MM.1S (cell line): ENCODE data around the gene PNPLA7.

Experiments
- DNase-seq: peaks from one replicate; pipeline ENCODE4 v3.0.0-alpha.2; 2015
- H2AFZ ChIP-seq: fragments of 300-600 bp; sonication (generic); 2 replicates; pipeline ENCODE4 v1.6.0; 2016; ENCODE audit warnings: antibody characterized with exemption, low read length
- H3F3A ChIP-seq: fragments of 300-600 bp; sonication (generic); 2 replicates; pipeline ENCODE4 v1.6.1; 2016; ENCODE audit warnings: mild to moderate bottlenecking, antibody characterized with exemption, low read length, moderate library complexity, mixed read lengths; ENCODE audit not compliant: insufficient read depth
- H3K27ac ChIP-seq: fragments of 300-600 bp; sonication (generic); 2 replicates; pipeline ENCODE4 v1.5.1; 2016; ENCODE audit warnings: mild to moderate bottlenecking, low read length
- H3K27me3 ChIP-seq: fragments of 300-600 bp; sonication (generic); replicated peaks from 2 replicates; pipeline ENCODE4 v1.6.0; 2016; ENCODE audit warnings: low read length; ENCODE audit not compliant: insufficient read depth
- H3K36me3 ChIP-seq: fragments of 300-600 bp; sonication (generic); replicated peaks from 2 replicates; pipeline ENCODE4 v1.6.1; 2016; ENCODE audit warnings: mild to moderate bottlenecking, low read length, mixed read lengths; ENCODE audit not compliant: insufficient read depth
- H3K4me1 ChIP-seq: fragments of 300-600 bp; sonication (generic); 2 replicates; pipeline ENCODE4 v1.6.1; 2016; ENCODE audit warnings: low read length, mixed read lengths
- H3K4me2 ChIP-seq: fragments of 300-600 bp; sonication (generic); 2 replicates; pipeline ENCODE4 v1.6.0; 2016; ENCODE audit warnings: low read depth, low read length
- H3K4me3 ChIP-seq: fragments of 300-600 bp; sonication (generic); 2 replicates; pipeline ENCODE4 v1.5.1; 2016; ENCODE audit warnings: low read length, mixed read lengths
- H3K79me2 ChIP-seq: fragments of 300-600 bp; sonication (generic); 2 replicates; pipeline ENCODE4 v1.6.1; 2016; ENCODE audit warnings: mixed run types, low read length, mixed read lengths
- H3K9ac ChIP-seq: fragments of 300-600 bp; sonication (generic); 2 replicates; pipeline ENCODE4 v1.6.1; 2016; ENCODE audit warnings: low read length, mixed read lengths
- H3K9me2 ChIP-seq: fragments of 300-600 bp; sonication (generic); replicated peaks from 2 replicates; pipeline ENCODE4 v1.6.1; 2016; ENCODE audit warnings: mild to moderate bottlenecking, low read length, mixed read lengths; ENCODE audit not compliant: insufficient read depth
- H3K9me3 ChIP-seq: fragments of 300-600 bp; sonication (generic); replicated peaks from 2 replicates; pipeline ENCODE4 v1.6.1; 2016; ENCODE audit warnings: mild to moderate bottlenecking, low read length, mixed read lengths; ENCODE audit not compliant: insufficient read depth
- H4K20me1 ChIP-seq: fragments of 300-600 bp; sonication (generic); 2 replicates; pipeline ENCODE4 v1.6.1; 2016; ENCODE audit warnings: mild to moderate bottlenecking, low read length, moderate library complexity, mixed read lengths; ENCODE audit not compliant: insufficient read depth
- EZH2 ChIP-seq: fragments of 300-600 bp; sonication (generic); optimal IDR thresholded peaks from 2 replicates; pipeline ENCODE3; 2017; ENCODE audit warnings: low read depth, mild to moderate bottlenecking, antibody characterized with exemption, low read length, mixed read lengths
- EZH2phosphoT487 ChIP-seq: fragments of 300-600 bp; sonication (generic); IDR thresholded peaks from 2 replicates; pipeline ENCODE4 v1.6.1; 2018; ENCODE audit warnings: antibody characterized with exemption, low read length
- TF ChIP-seq, protein P1 (sequence below): fragments of 300-600 bp; sonication (generic); IDR thresholded peaks from 2 replicates; pipeline ENCODE4 v1.5.1; 2016; ENCODE audit warnings: antibody characterized with exemption, low read length, mixed read lengths

Gene PNPLA7

DNA sequence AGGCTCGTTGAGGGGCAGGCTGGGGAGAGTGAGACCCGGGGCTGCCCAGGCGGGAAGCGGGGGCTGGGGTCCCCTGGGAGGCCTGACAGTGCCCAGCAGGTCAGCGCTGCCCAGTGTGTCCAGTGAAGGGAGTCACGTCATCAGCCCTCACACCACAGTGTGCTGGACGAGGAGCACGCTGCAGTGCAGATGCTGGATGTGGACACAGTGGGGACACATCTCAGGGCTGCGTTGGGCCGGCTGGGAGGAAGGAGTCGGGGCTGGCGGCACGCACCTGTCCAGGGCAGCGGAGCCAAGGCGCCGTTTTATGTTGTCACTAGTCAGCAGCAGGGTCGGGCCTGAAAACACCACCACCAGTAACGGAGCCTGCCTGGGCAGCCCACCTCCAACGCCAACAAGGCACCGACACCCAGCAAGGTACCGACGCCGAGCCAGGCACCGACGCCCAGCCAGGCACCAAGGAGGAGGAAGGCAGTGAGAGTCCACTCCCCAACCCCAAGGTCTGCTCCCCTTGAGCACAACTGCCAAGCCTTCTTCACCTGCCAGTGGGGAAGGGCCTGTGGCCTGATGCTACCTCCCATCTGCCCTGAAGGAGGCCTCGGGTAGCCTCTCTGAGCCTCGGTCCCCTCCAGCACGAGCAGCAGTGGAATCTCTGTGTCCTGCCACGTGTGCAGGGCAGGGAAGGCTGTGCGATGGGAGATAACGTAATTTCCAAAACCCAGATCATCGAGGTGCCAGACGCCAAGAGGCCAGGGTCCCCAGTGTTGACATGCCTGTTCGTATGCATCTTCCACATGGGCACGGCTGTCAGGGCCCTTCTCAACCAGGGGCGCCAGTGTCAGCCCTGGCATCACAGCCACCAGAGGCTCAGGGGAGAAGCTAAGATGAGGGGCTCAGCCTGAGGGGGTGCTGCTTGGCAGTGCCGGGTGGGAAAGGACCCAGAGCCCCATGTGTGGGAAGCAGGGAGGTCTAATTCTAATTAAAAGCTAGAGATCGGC lies 69.2 kb downstream of the PNPLA7 start:
- Histone ChIP-seq H3K9me2 (no peaks in the 10 kb centered on the region), H3K4me3 (no peak overlapping the region), H3K4me1 (peaks cover 11% of the 10 kb centered on the region), H3K4me2 (no peak overlapping the region), H4K20me1 (no peaks in the 10 kb centered on the region), H3K9ac (no peak overlapping the region), H3F3A (peaks cover 9% of the 10 kb centered on the region), H3K79me2 (no peaks in the 10 kb centered on the region), H2AFZ (no peak overlapping the region), H3K36me3 (no peaks in the 10 kb centered on the region), H3K9me3 (no peaks in the 10 kb centered on the region), H3K27ac (no peak overlapping the region), H3K27me3 (peaks cover 4% of the 10 kb centered on the region; the same call in 1 of the 2 replicates)
- TF ChIP-seq, protein P1, sequence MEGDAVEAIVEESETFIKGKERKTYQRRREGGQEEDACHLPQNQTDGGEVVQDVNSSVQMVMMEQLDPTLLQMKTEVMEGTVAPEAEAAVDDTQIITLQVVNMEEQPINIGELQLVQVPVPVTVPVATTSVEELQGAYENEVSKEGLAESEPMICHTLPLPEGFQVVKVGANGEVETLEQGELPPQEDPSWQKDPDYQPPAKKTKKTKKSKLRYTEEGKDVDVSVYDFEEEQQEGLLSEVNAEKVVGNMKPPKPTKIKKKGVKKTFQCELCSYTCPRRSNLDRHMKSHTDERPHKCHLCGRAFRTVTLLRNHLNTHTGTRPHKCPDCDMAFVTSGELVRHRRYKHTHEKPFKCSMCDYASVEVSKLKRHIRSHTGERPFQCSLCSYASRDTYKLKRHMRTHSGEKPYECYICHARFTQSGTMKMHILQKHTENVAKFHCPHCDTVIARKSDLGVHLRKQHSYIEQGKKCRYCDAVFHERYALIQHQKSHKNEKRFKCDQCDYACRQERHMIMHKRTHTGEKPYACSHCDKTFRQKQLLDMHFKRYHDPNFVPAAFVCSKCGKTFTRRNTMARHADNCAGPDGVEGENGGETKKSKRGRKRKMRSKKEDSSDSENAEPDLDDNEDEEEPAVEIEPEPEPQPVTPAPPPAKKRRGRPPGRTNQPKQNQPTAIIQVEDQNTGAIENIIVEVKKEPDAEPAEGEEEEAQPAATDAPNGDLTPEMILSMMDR, result no peak
- TF ChIP-seq EZH2phosphoT487 (no peak), EZH2 (no peak)
- DNase-seq, result no peak

DNA sequence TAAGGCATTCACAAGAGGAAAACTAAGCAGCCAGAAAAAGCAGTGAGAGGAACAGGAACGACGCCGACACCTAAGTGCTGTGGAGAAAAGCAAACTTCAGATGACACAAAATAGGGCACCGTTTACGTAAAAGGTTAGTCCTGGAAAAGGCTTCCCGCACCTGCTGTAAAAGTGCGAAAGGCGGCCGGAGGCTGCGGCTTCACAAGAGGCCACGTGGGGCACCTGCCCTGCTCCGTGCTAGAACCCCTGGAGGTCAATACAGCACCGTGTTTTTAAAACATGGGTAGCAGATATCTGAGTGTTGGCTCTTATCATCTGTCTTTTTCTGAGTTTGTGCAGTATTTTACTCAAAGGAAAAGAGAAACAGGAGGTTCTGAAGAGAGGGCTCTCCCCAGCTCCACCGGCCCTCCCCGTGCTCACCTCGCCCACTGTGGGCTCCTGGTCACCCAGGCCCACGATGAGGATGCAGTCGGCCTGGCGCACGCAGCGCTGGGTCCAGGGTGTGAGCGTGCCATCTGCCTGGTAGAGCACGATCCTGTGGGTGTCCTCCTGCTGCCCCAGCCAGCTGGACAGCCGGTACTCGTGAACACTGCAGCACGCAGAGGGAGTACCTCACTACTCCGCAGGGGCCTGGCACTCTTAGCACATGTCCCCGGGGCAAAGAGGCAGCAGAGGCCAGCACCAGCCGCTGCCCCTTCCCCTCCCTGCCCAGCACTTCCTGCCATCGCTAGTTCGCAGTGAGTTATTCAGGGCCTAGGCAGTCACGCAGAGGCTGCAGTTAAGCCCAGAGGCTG lies 70.1 kb downstream of the PNPLA7 start:
- Histone ChIP-seq H3F3A (peaks cover 9% of the 10 kb centered on the region), H3K36me3 (no peaks in the 10 kb centered on the region), H2AFZ (no peak overlapping the region), H3K9me2 (no peaks in the 10 kb centered on the region), H3K79me2 (no peaks in the 10 kb centered on the region), H3K4me1 (peaks cover 11% of the 10 kb centered on the region), H3K9me3 (no peaks in the 10 kb centered on the region), H3K27me3 (peaks cover 9% of the 10 kb centered on the region; the same call in 1 of the 2 replicates), H3K4me3 (no peak overlapping the region), H3K4me2 (no peak overlapping the region), H3K9ac (no peak overlapping the region), H4K20me1 (no peaks in the 10 kb centered on the region), H3K27ac (no peak overlapping the region)
- no peak for TF ChIP-seq EZH2phosphoT487
- TF ChIP-seq EZH2, result no peak
- TF ChIP-seq, protein P1, result no peak
- no peak for DNase-seq

DNA sequence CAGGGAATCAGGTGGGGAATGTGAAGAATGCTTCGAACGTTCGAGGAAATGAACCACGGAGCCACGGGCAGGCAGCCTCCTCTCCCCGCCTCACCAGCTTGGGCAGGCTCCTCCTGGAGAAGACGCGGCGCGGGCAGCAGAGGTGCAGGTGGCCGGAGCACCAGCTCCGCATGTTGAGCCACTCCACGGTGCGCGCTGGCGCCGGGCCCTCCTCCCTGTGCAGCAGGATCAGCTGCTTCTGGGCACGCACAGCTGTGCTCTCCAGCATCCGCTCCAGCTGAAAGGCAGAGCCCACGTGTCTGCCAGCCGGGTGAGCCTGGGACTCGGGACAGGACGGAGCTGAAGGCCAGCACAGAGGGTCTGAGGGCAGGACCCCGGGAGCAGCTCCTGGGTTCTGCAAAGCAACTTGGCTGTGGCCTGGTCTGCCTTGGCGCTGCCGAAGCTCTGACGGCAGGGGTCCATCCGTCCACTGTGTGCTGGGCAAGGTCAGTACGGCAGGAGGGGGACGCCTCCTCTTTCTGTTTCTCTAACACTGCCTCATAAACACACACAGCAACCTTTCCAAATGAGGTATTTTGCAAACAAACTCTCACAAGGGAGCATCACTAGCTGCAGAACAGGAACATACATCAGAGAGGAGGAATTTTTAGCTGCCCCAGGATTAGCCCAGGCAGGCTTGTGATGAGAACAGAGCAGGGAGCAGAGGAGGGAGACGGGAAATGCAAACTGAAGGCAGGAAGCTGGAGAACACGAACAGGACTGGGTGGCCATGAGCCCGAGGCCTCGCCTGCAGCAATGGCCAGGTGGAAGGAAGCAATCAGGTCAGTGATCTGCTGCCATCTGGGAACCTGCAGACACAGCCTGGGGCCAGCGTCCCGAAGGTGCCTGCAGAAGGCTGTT lies 71.0 kb downstream of the PNPLA7 start:
- no peak for DNase-seq
- Histone ChIP-seq H4K20me1 (no peaks in the 10 kb centered on the region), H3K27ac (no peak overlapping the region)

More for the DNA sequence above, 71.0 kb downstream of the PNPLA7 start:
- H3K9ac ChIP-seq, result no peak overlapping the region
- H3K36me3 ChIP-seq, result no peaks in the 10 kb centered on the region
- no peak overlapping the region for H3K4me2 ChIP-seq
- H3F3A ChIP-seq, result peaks cover 9% of the 10 kb centered on the region
- TF ChIP-seq EZH2phosphoT487, result no peak
- TF ChIP-seq, protein P1, result no peak
- TF ChIP-seq EZH2, result no peak
- H3K27me3 ChIP-seq, result peaks cover 12% of the 10 kb centered on the region
- H3K4me3 ChIP-seq, result no peak overlapping the region
- H3K4me1 ChIP-seq, result peaks cover 11% of the 10 kb centered on the region
- no peaks in the 10 kb centered on the region for H3K79me2 ChIP-seq
- no peak overlapping the region for H2AFZ ChIP-seq
- H3K9me2 ChIP-seq, result no peaks in the 10 kb centered on the region
- no peaks in the 10 kb centered on the region for H3K9me3 ChIP-seq
